ENCODE measurements around the gene MACROH2A1. TPM values are rescaled to one million over a fixed set of nuclear protein-coding genes. Genes with fewer than 3 reads are reported as not detected.

Gene MACROH2A1
- total RNA-seq, 4 donors from 2014 or later = 182 to 443 (median 319) TPM

DNA sequence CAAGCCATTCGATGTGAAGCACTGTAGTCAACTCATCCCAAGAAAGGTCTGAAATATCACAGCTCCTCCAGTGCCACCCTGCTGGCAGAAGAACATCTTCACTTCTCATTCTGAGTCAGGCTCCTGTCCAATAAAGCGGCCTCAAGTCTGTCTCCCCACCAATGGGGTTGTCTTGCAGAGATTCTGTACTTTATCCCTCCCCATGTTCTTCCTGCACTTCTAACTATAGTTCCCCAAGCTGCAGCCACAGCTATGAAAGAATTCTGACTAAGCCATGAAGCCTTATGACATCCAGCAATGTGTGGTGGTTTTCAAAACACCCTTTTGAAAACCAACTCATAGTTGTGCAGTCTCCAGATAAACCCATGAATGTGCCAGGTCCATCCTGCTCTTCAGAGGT, 6.8 kb downstream of the MACROH2A1 start:
- no peak for ATAC-seq (ENCODE audit: low FRiP score)

GRCh38 chr5:135391869-135392255, 7.2 kb downstream of the MACROH2A1 start:
- TF ChIP-seq, protein P1, sequence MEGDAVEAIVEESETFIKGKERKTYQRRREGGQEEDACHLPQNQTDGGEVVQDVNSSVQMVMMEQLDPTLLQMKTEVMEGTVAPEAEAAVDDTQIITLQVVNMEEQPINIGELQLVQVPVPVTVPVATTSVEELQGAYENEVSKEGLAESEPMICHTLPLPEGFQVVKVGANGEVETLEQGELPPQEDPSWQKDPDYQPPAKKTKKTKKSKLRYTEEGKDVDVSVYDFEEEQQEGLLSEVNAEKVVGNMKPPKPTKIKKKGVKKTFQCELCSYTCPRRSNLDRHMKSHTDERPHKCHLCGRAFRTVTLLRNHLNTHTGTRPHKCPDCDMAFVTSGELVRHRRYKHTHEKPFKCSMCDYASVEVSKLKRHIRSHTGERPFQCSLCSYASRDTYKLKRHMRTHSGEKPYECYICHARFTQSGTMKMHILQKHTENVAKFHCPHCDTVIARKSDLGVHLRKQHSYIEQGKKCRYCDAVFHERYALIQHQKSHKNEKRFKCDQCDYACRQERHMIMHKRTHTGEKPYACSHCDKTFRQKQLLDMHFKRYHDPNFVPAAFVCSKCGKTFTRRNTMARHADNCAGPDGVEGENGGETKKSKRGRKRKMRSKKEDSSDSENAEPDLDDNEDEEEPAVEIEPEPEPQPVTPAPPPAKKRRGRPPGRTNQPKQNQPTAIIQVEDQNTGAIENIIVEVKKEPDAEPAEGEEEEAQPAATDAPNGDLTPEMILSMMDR (IDR thresholded peaks at IDR 0.05) = no peak
- ATAC-seq (ENCODE audit: low FRiP score) = no peak

More for the DNA sequence above, 6.8 kb downstream of the MACROH2A1 start:
- TF ChIP-seq, protein P1 (IDR thresholded peaks at IDR 0.05) = no peak
- DNase-seq (ENCODE audit: low spot score) = no peak

DNA sequence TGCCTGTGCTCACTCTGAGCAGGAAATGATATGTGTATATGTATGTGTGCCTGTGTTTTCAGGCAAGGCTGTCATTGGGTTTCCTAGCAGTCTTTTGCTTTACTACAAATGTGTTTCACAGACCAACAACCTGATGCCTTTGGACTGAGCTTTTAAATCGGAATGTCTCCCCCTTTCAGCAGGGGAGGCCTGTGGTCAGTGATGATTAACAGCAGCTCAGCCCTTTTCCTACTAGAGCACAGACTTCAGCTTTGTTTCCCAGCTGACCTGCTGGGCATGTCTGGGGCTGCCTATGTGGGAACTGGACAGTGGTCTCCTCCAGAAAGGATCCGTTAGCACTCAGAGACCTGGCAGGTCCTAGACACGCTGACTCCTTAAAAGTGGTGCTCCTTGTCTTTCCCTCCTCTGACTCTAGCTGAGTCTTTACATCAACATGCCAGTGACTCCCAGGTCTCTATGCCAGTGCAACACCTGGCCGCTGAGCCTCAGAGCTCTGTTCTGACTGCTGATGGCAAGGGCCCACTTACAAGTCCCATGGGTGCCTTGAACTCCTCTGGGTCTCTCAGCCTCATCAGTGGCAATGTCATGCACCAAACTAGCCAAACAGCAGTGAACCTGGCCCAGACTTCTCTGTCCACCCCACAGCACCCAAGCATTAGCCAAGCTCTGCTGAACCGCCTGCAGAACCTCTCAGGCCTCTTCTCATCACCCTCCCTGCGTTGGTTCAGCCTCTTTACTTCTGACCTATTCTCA, 7.7 kb downstream of the MACROH2A1 start:
- DNase-seq (ENCODE audit: low spot score) = no peak
- TF ChIP-seq, protein P1 (IDR thresholded peaks at IDR 0.05) = no peak
- ATAC-seq (ENCODE audit: low FRiP score) = no peak

More at GRCh38 chr5:135391869-135392255, 7.2 kb downstream of the MACROH2A1 start:
- no peak for DNase-seq (ENCODE audit: low spot score)

GRCh38 chr5:135388860-135389435, 10.1 kb downstream of the MACROH2A1 start:
- no peak for ATAC-seq (ENCODE audit: low FRiP score)
- TF ChIP-seq, protein P1 (IDR thresholded peaks at IDR 0.05) = no peak
- DNase-seq (ENCODE audit: low spot score) = no peak

- ATAC-seq (ENCODE audit: low FRiP score) (no peak), DNase-seq (ENCODE audit: low spot score) (no peak)
- TF ChIP-seq, protein P1 (IDR thresholded peaks at IDR 0.05) = no peak
These were observed 11.4 kb downstream of the MACROH2A1 start for GRCh38 chr5:135387629-135387960.

GRCh38 chr5:135386886-135387628, 12.0 kb downstream of the MACROH2A1 start:
- no peak for DNase-seq (ENCODE audit: low spot score)
- TF ChIP-seq, protein P1 (IDR thresholded peaks at IDR 0.05) = no peak
- ATAC-seq (ENCODE audit: low FRiP score) = no peak

Measured in omental fat pad (tissue), 4 donors.